Stimulated activated naive CD4-positive, alpha-beta T cell treated with Interleukin-2 at 50 U/mL for 16 hours (primary cell): Measurements from ENCODE around the gene RAC3.

Experiments used
- DNase-seq: peaks from one replicate; lab custom pipeline; 2025; lab: John Stamatoyannopoulos, UW

Gene RAC3

DNA sequence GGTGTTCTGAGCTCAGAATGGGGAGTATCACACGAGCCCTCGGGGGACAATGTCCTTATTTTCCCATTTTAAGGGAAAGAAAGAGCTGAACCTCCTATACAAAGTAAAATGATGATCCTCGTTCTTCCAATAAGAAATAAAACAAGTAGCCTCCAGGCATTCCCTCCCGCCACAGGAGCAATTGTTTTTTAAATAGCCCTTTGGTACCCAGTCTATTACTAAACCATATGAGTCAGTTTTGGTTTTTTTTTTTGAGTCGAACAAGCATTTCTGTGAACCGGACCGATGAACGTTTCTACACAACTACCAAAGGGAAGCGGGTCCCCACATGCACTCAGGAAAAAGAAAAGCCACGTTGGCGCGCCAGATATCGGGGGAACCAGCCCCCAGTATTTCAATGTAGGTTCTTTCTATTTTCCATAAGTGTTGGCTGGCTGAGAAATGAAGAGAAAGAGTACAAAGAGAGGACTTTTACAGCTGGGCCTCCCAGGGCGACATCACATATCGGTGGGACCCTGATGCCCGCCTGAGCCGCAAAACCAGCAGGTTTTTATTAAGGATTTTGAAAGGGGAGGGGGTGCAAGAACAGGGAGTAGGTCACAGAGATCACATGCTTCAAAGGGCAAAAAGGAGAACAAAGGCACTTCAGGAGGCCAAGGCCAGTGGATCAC lies 9.8 kb downstream of the RAC3 start:
- no peak for DNase-seq

DNA sequence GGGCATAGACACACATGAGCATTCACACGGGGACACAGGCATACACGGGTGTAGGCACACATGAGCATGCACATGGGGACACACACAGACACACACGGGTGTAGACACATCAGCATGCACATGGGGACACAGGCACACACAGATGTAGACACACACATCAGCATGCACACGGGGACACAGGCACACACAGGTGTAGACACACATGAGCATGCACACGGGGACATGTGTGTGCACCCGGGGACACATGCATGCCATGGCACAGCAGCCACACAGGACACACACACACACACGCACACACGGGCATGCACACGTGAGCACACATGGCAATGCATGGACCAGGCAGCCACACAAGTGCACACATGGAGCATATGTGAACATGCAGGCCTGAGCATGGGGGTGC lies 11.2 kb downstream of the RAC3 start:
- no peak for DNase-seq

DNA sequence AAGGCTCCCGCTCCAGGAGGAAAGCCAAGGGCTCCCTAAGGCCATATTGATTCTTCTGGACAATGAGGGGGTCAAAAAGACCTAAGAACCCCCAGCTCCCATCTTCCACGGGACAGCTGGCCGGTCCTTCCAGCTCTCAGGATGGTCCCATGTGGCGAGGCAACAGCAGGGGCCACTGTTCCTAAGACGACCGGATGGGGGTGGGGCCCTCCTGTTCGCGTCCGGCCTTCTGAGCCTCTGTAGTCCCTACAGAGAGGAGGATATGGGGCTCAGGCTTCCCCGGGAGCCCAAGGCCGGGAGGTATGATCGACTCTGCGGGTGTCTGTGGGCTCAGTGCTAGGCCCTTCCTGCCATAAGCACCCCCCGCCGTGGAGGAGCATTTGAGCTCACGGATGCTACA lies 12.0 kb downstream of the RAC3 start:
- DNase-seq = no peak

DNA sequence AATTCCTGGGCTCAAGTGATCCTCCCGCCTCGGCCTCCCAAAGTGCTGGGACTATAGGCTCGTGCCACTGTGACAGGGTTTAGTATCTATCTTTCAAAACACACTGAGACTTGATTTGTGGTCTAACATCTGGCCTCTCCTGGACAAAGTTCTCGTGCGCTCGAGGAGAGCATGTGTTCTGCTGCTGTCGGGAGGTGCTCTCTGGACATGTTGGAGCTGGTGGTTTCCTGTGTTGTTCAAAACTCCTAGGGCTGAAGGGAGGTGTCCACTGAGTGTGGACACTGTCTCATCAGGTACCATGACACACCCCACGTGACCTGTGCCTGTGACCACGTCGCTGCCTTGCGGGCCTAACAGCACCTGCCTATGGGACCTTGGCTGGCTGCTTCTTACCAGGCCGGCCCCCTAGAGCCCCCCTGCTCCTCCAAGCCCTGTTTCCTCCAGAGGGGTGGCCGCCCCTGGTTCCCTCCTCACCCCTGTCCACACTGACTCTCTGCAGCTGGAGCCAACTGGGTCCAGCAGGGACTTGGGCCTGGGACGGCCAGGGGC lies 14.5 kb downstream of the RAC3 start:
- no peak for DNase-seq

DNA sequence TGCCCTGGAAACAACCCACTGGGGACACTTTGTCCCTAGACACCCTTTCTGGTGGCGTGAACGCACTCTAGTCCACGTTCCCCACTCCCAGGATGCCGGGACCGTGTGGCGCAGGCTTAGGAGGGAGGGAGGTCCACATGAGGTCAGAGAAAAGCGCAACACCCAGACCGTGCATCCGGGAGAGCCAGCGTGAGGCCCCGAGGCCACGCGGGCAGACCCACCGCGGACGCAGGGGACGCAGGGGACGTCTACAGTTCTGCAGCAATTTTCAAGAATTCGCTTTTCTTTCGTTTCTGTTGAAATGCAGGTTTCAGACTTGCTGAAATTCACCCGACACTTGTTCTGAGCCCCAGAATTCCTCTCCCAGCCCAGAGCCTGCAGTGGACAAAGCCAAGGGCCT lies 15.4 kb downstream of the RAC3 start:
- DNase-seq = no peak

DNA sequence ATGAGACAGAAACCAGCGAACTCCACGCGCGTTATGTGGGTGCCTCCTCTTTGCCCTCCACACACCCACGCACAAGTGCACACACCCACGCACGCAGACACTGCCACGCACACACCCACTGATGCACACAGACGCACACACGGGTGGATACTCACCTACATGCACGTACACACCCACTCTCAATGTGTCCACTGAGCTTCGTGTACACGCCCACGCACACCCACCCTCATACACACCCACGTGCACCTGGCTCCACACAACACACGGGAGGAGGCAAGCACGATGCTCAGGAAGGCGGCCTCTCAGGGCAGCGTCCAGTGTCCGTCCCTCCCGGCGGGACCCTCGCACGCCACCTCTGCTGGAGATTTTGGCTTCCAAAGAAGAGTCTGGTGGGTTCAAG lies 15.9 kb downstream of the RAC3 start:
- no peak for DNase-seq

DNA sequence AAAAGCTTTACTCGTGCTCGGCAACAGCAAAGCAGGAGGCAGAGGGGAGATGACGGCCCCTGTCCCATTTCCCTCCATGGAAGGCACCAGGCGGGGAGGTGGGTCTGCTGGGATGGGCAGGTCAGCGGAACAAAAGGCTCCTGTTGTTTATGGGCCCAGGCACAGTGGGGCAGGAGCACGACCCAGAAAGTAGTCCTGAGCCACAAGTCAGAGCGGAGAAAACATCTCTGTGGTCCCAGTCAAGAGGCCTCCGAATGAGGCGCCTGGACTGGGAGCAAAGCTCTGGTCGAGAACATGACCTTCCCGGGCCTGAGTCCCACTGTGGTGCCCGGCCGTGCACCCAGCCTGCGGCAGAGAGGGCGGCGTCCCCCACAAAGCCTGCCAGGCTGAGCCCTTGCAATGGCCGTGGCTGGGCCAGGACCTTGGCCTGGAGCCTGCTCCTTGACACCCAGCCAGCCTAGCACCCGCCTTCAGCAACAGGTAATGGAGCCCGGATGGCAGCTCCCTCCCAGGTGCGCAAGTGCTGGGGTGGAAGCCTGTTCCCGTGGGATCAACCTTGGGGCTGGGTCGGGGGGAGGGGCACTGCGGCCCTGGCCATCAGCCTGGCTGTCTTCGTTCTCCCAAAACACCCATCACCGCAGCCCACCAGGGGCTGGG lies 16.6 kb downstream of the RAC3 start:
- DNase-seq = no peak

DNA sequence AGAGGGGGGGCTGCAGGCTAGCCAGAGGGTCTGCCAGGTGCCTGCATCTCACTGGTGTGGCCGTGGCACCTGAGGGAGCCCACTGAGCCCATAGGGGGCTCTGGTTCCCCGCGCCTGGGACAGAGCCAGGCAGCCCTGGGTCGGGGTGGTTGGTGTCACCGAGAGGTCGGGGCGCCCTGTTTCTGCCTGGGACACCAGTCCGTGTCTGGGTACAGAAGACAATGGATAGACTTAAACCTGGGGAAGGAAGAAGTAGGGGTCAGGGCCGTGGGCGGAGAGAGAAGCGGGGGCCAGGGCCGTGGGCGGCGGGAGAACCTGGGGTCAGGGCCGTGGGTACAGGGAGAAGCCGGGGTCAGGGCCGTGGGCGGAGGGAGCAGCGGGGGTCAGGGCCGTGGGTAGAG lies 17.1 kb downstream of the RAC3 start:
- no peak for DNase-seq

DNA sequence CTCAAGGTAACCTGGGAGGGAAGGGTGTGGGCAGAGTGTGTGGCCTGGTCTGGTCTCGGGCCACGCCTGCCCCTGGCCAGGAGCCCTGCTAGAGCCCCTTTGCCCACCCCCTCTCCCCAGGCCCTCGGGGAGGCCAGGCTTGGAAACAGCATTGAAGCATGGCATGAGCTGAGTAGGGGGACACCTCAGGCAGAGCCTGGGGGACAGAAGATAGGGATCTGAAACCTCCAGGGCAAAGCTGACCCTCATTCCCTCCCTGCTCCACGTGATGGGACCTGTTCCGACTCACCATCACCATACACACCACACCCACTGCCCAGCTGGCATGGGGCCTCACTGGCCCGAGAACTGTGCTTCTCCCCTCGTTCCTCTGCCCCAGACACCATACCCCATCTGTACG lies 17.6 kb downstream of the RAC3 start:
- DNase-seq = no peak

DNA sequence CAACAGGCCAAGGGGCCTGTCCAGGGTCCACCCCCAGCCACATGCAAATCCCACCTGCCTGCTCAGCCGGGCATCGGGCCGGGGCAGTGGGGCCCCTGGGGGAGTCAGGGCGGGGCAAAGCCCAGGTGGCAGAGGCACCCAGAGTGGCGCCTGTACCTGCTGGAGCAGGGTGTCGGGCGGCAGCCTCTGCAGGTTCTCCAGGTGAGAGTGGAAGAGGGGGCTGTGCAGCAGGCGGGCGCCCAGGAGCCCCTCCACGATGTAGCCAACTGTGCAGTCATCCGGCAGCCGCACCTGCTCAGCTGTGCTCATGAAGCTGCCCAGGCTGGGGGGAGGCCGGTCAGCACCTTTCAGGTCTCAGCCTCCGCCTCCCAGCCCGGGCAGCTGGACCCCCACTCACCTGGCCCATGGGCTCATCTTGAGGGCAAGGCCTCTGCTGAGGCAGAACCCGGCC lies 18.1 kb downstream of the RAC3 start:
- no peak for DNase-seq

DNA sequence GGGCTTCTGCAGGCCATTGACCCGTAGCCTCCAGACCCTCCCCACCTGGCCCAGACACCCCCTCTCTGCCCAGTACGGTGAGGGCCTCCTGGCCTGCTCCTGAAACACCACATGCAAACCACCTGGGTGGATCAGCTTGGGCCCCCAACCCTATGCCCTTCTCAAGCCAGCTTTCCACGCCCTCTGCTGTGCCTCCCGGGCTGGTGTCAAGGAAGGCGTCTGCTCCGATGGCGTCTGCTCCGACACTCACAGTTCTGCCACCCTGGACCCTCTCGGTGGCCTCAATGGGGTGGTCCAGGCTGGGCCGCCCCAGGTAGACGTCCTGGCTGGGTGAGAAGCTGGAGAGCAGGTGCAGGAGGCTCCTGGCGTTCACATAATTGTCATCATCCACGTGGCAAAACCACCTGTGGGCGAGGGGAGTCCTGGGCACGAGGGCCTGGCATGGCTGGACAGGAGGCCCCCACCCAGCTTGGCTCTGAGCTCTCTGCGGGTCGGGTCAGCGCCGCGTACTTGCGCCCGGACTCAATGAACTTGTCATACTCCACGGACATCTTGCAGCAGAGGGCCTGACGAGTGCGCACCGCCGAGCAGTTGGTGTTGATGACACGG lies 18.8 kb downstream of the RAC3 start:
- DNase-seq = no peak

DNA sequence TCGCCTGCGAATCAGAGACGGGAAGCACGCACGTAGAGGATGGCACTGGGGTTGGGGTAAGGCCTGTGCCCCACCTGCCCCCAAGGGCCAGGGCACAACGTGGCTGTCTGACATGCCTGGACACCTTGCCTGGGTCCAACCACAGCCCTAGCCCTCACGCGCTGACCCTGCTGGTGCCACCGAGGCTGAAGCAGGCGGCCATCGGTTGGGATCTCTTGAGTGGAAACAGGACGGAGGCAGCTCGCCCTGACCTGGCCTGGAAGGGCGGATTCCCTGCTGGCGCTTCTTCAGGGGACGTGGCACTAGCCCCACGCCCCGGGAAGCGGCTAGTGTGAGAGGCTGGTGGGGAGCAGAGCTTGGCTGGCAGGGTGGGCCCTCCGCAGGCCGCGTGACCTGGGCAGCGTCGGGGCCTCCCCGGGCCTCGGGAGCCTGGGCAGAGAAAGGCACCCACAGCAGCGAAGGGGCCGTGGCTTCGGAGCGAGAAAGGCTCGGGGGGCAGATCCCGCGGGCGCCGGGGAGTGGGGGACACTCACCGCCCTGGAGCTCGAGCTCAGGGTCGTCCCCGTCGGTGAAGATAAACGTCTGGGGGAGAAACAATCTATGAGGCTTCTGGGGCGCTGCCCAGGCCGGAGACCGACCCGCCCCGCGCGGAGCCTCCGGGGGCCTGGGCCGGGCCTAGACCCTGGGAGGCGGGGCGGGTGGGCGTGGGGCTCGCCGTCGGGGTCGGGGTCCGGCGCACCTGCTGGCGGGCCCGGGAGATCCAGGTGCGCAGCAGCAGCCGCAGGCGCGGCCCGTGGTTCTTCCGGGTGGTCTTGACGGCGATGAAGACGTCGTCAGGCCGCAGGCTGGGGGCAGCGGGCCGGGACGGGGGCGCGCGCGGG lies 19.5 kb downstream of the RAC3 start:
- DNase-seq = no peak

DNA sequence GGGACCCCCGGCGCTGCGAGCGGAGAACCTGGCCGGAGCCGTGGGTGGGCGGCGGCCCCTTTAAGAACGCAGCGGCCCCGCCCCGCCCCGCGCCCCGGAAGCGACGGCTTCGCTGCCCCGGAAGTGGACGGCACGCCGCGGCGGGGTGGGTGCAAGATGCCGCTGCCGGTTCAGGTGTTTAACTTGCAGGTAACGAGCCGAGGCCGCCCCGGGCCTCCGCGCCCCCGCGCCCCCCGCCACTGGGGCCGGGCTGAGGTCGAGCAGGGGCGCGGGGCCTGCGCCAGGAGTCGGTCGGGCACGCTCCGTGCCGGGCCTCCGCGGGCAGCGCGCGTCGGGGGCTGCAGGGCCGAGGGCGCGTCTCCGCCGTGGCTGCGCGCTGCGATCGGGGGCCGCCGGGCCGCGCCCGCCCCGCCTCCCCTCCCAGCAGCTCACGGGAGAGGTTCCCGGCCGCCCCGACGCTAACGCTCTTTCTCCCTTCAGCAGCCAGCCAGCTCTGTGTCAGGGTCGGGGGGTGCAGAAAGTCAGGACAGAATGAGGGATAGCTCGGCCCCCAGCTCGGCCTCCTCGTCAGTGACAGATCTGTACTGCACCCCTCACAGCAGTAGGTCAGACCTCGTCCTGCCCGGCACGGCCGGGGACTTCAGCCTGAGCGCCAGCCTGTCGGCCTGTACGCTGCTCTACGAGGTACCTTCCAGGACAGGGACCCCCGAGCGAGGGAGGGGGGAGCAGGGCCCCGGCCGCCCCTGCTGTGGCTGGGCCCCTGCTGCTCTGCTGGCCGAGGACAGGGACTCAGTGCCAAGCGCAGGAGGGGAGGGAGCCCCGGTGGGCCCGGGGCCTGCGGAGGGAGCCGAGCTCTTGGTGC lies 20.5 kb downstream of the RAC3 start, which contains the start of the genes GPS1 and RFNG:
Gene GPS1, plus strand, starts transcription at position 123 of the 862 bp plus-strand sequence. Its CDS starts 34 bp downstream, at position 157.
Gene RFNG, minus strand, starts transcription at position 36 of the 862 bp plus-strand sequence. CDS start 45 bp downstream, outside the sequence.
- DNase-seq = peak; percentile 84

DNA sequence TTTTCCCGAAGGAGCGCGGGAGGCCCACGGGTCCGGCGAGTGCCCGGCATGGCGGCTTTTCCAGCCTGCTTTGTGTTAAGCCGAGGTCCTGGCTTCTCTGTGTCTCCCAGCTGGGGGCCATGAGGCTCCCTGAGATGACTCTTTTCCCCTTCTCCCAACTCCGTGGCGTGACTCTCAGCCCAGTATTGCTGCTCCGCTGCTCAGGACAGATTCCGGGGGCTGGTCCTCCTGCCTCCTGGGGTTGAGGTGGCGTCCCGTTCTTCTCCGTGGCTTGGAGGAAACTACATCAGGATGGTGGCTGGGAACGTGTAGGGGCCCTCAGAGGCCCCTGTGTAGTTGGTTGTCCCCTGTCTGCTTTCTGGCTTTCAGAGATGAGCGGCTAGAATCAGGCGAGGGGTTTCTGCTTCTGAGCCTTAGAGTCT lies 21.2 kb downstream of the RAC3 start:
- no peak for DNase-seq

DNA sequence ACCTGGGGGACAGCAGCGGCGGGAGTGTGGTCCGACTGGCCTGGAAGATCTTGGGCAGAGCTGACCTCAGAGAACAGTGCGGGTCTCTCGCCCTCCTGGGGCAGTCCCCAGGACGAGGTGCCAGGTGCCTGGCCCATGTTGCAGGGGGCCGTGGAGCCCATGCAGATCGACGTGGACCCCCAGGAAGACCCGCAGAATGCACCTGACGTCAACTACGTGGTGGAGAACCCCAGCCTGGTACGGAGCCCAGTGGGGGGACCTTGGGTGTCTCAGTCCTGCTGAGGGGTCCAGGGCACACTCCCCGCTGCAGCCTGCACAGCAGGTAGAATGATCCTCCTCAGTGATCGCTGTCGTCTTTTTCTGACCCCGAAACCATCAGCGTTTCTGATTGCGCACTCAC lies 21.7 kb downstream of the RAC3 start:
- no peak for DNase-seq

DNA sequence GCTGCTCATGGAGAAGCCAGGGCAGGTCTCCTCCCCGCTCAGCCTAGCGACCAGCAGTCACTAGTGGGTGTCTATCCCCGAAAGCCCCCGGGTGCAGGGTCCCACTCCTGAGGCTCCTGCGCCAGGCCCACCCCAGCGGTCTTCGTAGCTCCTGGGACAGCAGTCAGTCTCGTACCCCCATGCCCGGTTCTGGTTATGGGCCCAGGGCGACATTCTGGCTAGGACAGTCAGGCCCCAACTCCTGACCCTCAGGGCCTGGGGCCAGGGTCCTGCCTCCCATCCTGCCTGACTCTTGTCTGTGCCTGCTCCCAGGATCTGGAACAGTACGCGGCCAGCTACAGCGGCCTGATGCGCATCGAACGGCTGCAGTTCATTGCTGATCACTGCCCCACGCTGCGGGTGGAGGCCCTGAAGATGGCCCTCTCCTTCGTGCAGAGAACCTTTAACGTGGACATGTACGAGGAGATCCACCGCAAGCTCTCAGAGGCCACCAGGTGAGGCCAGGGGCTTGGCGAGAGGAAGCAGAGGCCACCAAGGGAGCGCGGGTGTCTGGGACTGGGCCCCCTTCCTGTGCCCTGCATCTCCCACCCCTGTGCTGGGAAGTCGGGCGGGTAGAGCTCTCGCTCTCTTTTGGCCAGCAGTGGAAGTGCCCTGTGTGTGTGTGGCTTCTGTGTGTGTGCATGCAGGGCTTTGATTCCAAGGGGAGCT lies 22.2 kb downstream of the RAC3 start:
- no peak for DNase-seq

DNA sequence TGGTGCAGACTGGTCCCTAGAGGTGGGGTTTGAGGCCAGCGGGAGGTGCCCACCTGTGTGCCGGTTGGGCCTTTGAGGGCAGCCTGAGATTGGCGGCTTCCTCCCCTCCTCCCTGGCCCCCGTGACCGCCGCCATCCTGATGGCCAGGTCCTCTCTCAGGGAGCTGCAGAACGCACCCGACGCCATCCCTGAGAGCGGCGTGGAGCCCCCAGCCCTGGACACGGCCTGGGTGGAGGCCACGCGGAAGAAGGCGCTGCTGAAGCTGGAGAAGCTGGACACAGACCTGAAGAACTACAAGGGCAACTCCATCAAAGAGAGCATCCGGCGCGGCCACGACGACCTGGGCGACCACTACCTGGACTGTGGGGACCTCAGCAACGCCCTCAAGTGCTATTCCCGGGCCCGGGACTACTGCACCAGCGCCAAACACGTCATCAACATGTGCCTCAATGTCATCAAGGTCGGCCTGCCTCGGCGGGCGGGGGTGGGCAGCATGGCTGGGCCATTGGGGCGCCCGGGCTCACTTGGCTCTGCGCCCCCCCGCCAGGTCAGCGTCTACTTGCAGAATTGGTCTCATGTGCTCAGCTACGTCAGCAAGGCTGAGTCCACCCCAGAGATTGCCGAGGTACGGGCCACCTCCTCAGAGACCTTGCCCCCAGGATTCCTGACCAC lies 23.0 kb downstream of the RAC3 start:
- no peak for DNase-seq

DNA sequence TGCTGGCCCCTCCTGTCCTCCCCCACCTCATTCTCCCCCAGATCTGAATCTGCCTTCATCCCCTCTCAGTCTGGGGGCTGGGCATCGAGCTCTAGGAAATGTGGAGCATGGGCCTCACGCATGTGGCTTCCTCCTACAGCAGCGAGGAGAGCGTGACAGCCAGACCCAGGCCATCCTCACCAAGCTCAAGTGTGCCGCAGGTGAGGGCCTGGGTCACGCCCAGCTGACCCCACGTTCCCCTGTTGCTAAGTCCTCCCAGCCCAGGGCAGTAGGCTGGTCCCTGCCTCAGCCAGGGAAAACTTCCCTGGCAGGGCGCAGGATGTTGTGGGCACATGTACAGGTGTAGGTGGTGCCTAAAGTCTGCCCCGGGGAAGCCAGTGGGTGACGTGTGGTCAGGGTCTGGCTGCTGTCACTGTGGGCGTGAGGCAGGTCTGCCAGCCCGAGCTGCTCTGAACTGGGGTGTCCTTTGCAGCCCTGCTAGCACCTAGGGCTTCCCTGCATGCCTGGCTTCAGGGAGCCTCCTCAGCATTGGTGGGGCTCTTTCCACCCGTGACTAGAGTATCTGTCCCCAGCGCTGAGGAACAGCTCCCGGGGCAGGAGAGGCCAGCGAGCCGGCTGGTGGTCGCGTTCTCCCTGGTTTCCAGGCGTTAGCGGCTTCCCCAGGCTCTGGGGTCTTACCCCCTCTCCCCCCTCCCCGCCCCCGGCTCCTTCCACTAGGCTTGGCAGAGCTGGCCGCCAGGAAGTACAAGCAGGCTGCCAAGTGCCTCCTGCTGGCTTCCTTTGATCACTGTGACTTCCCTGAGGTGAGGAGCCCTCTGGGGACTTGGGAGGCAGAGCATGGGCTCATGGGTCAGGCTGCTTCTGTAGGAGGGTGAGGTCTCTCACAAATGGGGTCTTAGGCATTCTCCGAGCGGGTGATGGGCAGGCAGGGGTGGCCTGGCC lies 23.8 kb downstream of the RAC3 start:
- no peak for DNase-seq
